Activated B cell treated with CpG ODN at 0.5 μM for 24 hours (primary cell): Measurements from ENCODE around the gene GRM4. TPM values are rescaled to one million over a fixed set of nuclear protein-coding genes. Genes with fewer than 3 reads are reported as not detected.

Experiments
- ATAC-seq: fragments of 200-7000 bp; cut with Tn5 transposase; one replicate; pipeline ENCODE4 v1.10.0; 2021; ENCODE audit warnings: low read depth, mild to moderate bottlenecking, moderate library complexity
- CTCF ChIA-PET: fragments of 350-600 bp; sonication (Branson Sonifier 250); formaldehyde crosslinking; loops from one replicate; lab custom pipeline; 2021; ENCODE audit warnings: antibody characterized with exemption; lab: Charles Lee
- POLR2A ChIA-PET: fragments of 350-600 bp; sonication (Branson Sonifier 250); formaldehyde crosslinking; loops from one replicate; lab custom pipeline; 2021; ENCODE audit warnings: antibody characterized with exemption; lab: Charles Lee
- DNase-seq: peaks from one replicate; pipeline ENCODE4 v3.0.0; 2022
- H3K27ac Mint-ChIP-seq: one replicate; pipeline ENCODE4 v1.8.0; 2020; ENCODE audit warnings: mixed read lengths
- H3K27me3 Mint-ChIP-seq: one replicate; pipeline ENCODE4 v1.8.0; 2021; ENCODE audit warnings: mixed read lengths
- H3K36me3 Mint-ChIP-seq: one replicate; pipeline ENCODE4 v1.8.0; 2021; ENCODE audit warnings: low read depth, mixed read lengths
- H3K4me1 Mint-ChIP-seq: one replicate; pipeline ENCODE4 v1.8.0; 2021; ENCODE audit warnings: mixed read lengths
- H3K4me3 Mint-ChIP-seq: one replicate; pipeline ENCODE4 v1.8.0; 2020; ENCODE audit warnings: mild to moderate bottlenecking, mixed read lengths
- H3K9me3 Mint-ChIP-seq: one replicate; pipeline ENCODE4 v1.8.0; 2020; ENCODE audit warnings: mixed read lengths
- CTCF ChIP-seq: fragments of 200-600 bp; IDR thresholded peaks from one replicate; pipeline ENCODE4 v1.8.0; 2022; ENCODE audit warnings: antibody characterized with exemption, mild to moderate bottlenecking
- intact Hi-C: fragments of 100-400 bp; cut with micrococcal nuclease; formaldehyde crosslinking; loops from one replicate; pipeline ENCODE4 v1.15.1; 2024
- total RNA-seq: library from RNA; stranded (reverse); gene quantifications from 2 replicates; pipeline ENCODE4 v1.2.3, GENCODE V29; 2022

Gene GRM4
- total RNA-seq, 1 donor from 2014 or later, result not detected

GRCh38 chr6:34079899-34080298 is 66.0 kb downstream of the GRM4 start:
- ATAC-seq (no peak), DNase-seq (no peak)
- intact Hi-C loops, result no loop called here
- Mint-ChIP-seq H3K9me3 (no peaks in the 10 kb centered on the region), H3K27me3 (peaks cover 12% of the 10 kb centered on the region), H3K4me3 (no peak overlapping the region), H3K36me3 (no peaks in the 10 kb centered on the region), H3K4me1 (no peaks in the 10 kb centered on the region), H3K27ac (no peak overlapping the region)
- CTCF ChIA-PET, result no interaction called here
- no peak for TF ChIP-seq CTCF
- POLR2A ChIA-PET, result no interaction called here

- H3K9me3 Mint-ChIP-seq, result no peaks in the 10 kb centered on the region
- POLR2A ChIA-PET, result no interaction called here
- no peak for TF ChIP-seq CTCF
- ATAC-seq (no peak), DNase-seq (no peak)
- no peaks in the 10 kb centered on the region for H3K36me3 Mint-ChIP-seq
- intact Hi-C loops, result no loop called here
- peaks cover 6% of the 10 kb centered on the region for H3K27me3 Mint-ChIP-seq
- H3K4me1 Mint-ChIP-seq, result no peaks in the 10 kb centered on the region
- H3K27ac Mint-ChIP-seq, result no peak overlapping the region
- H3K4me3 Mint-ChIP-seq, result no peak overlapping the region
- CTCF ChIA-PET, result no interaction called here
These were observed 70.0 kb downstream of the GRM4 start for GRCh38 chr6:34075906-34076305.

GRCh38 chr6:34074064-34074742 is 71.7 kb downstream of the GRM4 start:
- CTCF ChIA-PET, result no interaction called here
- POLR2A ChIA-PET, result no interaction called here
- no peaks in the 10 kb centered on the region for H3K9me3 Mint-ChIP-seq
- no peak for TF ChIP-seq CTCF
- no peak for ATAC-seq
- H3K36me3 Mint-ChIP-seq, result no peaks in the 10 kb centered on the region
- no peak overlapping the region for H3K27ac Mint-ChIP-seq
- no peak overlapping the region for H3K4me3 Mint-ChIP-seq
- no peaks in the 10 kb centered on the region for H3K4me1 Mint-ChIP-seq
- intact Hi-C loops, result no loop called here
- DNase-seq, result no peak
- no peaks in the 10 kb centered on the region for H3K27me3 Mint-ChIP-seq

- H3K4me3 Mint-ChIP-seq, result no peak overlapping the region
- H3K27ac Mint-ChIP-seq, result no peak overlapping the region
- no peaks in the 10 kb centered on the region for H3K4me1 Mint-ChIP-seq
These were observed 72.3 kb downstream of the GRM4 start for GRCh38 chr6:34073540-34073939.

GRCh38 chr6:34072727-34073126 is 73.2 kb downstream of the GRM4 start:
- Mint-ChIP-seq H3K4me1 (no peaks in the 10 kb centered on the region), H3K27ac (no peak overlapping the region), H3K4me3 (no peak overlapping the region), H3K27me3 (no peaks in the 10 kb centered on the region), H3K36me3 (no peaks in the 10 kb centered on the region), H3K9me3 (no peaks in the 10 kb centered on the region)
- ChIA-PET CTCF (no interaction called here), POLR2A (no interaction called here)
- ATAC-seq, result no peak
- intact Hi-C loops, result no loop called here
- DNase-seq, result no peak
- TF ChIP-seq CTCF, result no peak

More at GRCh38 chr6:34073540-34073939, 72.3 kb downstream of the GRM4 start:
- no peaks in the 10 kb centered on the region for H3K27me3 Mint-ChIP-seq
- H3K9me3 Mint-ChIP-seq, result no peaks in the 10 kb centered on the region
- no peak for DNase-seq
- no peak for TF ChIP-seq CTCF
- ChIA-PET POLR2A (no interaction called here), CTCF (no interaction called here)
- H3K36me3 Mint-ChIP-seq, result no peaks in the 10 kb centered on the region
- no peak for ATAC-seq
- intact Hi-C loops, result no loop called here
